Activated CD8-positive, alpha-beta memory T cell treated with anti-CD3 and anti-CD28 coated beads for 1 hour (primary cell): ENCODE results near the gene ZBTB8B.

Source experiments
- DNase-seq, 2 donors: peaks; one replicate each; pipeline ENCODE4 v3.0.0-alpha.2; 2020; ENCODE audit warnings: low read depth in 1 of 2; ENCODE audit errors: extremely low read depth in 1 of 2

ZBTB8B gene

GRCh38 chr1:32503153-32503552 lies 38.3 kb downstream of the ZBTB8B start:
- DNase-seq: no peak

GRCh38 chr1:32507021-32507420 lies 42.1 kb downstream of the ZBTB8B start:
- no peak for DNase-seq

GRCh38 chr1:32508761-32509160 lies 43.9 kb downstream of the ZBTB8B start:
- DNase-seq: no peak

GRCh38 chr1:32509939-32510338 lies 45.1 kb downstream of the ZBTB8B start:
- no peak for DNase-seq
